Mammary epithelial cell (primary cell): Measurements from ENCODE around the gene FAT3.

Experiments used
- CTCF ChIP-seq, 2 donors: IDR thresholded peaks in 1 of 2; conservative IDR thresholded peaks in 1 of 2; 2 replicates each; pipeline ENCODE4 v1.5.1; 2011 to 2012; ENCODE audit warnings: inconsistent platforms in 2 of 2, low read length in 2 of 2, mild to moderate bottlenecking in 2 of 2, control low read depth in 1 of 2, low read depth in 1 of 2; ENCODE audit not compliant: insufficient read depth in 1 of 2; ENCODE audit errors: extremely low read depth in 1 of 2
- EZH2 ChIP-seq: IDR thresholded peaks from 2 replicates; pipeline ENCODE4 v1.6.1; 2012; ENCODE audit warnings: low read length, inconsistent platforms, borderline replicate concordance

GRCh38 chr11:92246630-92247029 lies 22.0 kb downstream of the FAT3 start:
- TF ChIP-seq CTCF (conservative IDR thresholded peaks at IDR 0.05 in 1 of 2, IDR thresholded peaks at IDR 0.05 in 1 of 2; ENCODE audit: extremely low read depth in 1 of 2, insufficient read depth in 1 of 2, low read depth in 1 of 2, low read length in 2 of 2), result no peak
- no peak for TF ChIP-seq EZH2
